Neutrophil (primary cell): Measurements from ENCODE around the gene GNG7.

ENCODE experiments used
- H3K27ac ChIP-seq: fragments of 200-600 bp; sonication (generic); 2 replicates; pipeline ENCODE4 v1.5.1; 2016; ENCODE audit warnings: mild to moderate bottlenecking, moderate library complexity
- H3K27me3 ChIP-seq: fragments of 200-600 bp; sonication (generic); 2 replicates; pipeline ENCODE4 v1.6.0; 2016; ENCODE audit warnings: mild to moderate bottlenecking
- H3K36me3 ChIP-seq: fragments of 200-600 bp; sonication (generic); 2 replicates; pipeline ENCODE4 v1.5.1; 2017
- H3K4me1 ChIP-seq, 2 experiments: fragments of 200-600 bp in 1 of 2; sonication (generic) in 1 of 2; 1 replicate in 1 of 2; 2 replicates in 1 of 2; pipeline versions ENCODE4 v1.5.1 to v1.6.1; 2013 to 2016; ENCODE audit warnings: low read depth in 1 of 2, low read length in 1 of 2, mild to moderate bottlenecking in 1 of 2, moderate library complexity in 1 of 2; ENCODE audit not compliant: control insufficient read depth in 1 of 2, insufficient read depth in 1 of 2
- H3K4me3 ChIP-seq, 2 experiments: fragments of 200-600 bp in 1 of 2; sonication (generic) in 1 of 2; 1 replicate in 1 of 2; 2 replicates in 1 of 2; pipeline ENCODE4 v1.5.1; 2013 to 2016; ENCODE audit warnings: low read depth in 1 of 2, low read length in 1 of 2, mild to moderate bottlenecking in 1 of 2, moderate library complexity in 1 of 2
- H3K9me3 ChIP-seq: fragments of 200-600 bp; sonication (generic); 2 replicates; pipeline ENCODE4 v1.5.1; 2016
- CTCF ChIP-seq: fragments of 200-600 bp; sonication (generic); IDR thresholded peaks from 2 replicates; pipeline ENCODE4 v1.5.1; 2016; ENCODE audit warnings: antibody characterized with exemption

The GNG7 gene

GRCh38 chr19:2636141-2636896, 66.2 kb downstream of the GNG7 start:
- Histone ChIP-seq H3K27ac (peak overlapping the region; percentile 99), H3K4me3 (peak overlapping the region in 1 of 2 experiments; percentile 47), H3K4me1 (peaks cover 68 to 70% of the 10 kb centered on the region in 2 experiments), H3K27me3 (no peaks in the 10 kb centered on the region), H3K9me3 (no peaks in the 10 kb centered on the region), H3K36me3 (no peaks in the 10 kb centered on the region)
- TF ChIP-seq CTCF = no peak

GRCh38 chr19:2634960-2635359, 67.5 kb downstream of the GNG7 start:
- peak overlapping the region; percentile 99 for H3K27ac ChIP-seq
- H3K4me3 ChIP-seq = peak overlapping the region; percentile 33 to 45
- no peaks in the 10 kb centered on the region for H3K36me3 ChIP-seq
- H3K4me1 ChIP-seq = peaks cover 81 to 84% of the 10 kb centered on the region in 2 experiments
- H3K27me3 ChIP-seq = no peaks in the 10 kb centered on the region
- no peaks in the 10 kb centered on the region for H3K9me3 ChIP-seq
- TF ChIP-seq CTCF = no peak

- Histone ChIP-seq H3K9me3 (no peaks in the 10 kb centered on the region), H3K27ac (peak overlapping the region; percentile 99), H3K4me3 (peak overlapping the region; percentile 33 to 45), H3K4me1 (peaks cover 87 to 89% of the 10 kb centered on the region in 2 experiments), H3K36me3 (no peaks in the 10 kb centered on the region), H3K27me3 (no peaks in the 10 kb centered on the region)
- no peak for TF ChIP-seq CTCF
These were observed 68.1 kb downstream of the GNG7 start for GRCh38 chr19:2634228-2634951.

GRCh38 chr19:2633693-2634075, 68.8 kb downstream of the GNG7 start:
- peak overlapping the region; percentile 99 for H3K27ac ChIP-seq
- H3K4me1 ChIP-seq = peaks cover 94% of the 10 kb centered on the region in 2 experiments
- TF ChIP-seq CTCF = no peak
- no peaks in the 10 kb centered on the region for H3K36me3 ChIP-seq
- peak overlapping the region; percentile 33 to 45 for H3K4me3 ChIP-seq
- H3K27me3 ChIP-seq = no peaks in the 10 kb centered on the region
- no peaks in the 10 kb centered on the region for H3K9me3 ChIP-seq

GRCh38 chr19:2631213-2631821, 71.2 kb downstream of the GNG7 start:
- peak overlapping the region in 1 of 2 experiments; percentile 29 for H3K4me3 ChIP-seq
- no peaks in the 10 kb centered on the region for H3K9me3 ChIP-seq
- peak; percentile 45 for TF ChIP-seq CTCF
- H3K36me3 ChIP-seq = no peaks in the 10 kb centered on the region
- H3K27me3 ChIP-seq = no peaks in the 10 kb centered on the region
- H3K4me1 ChIP-seq = peaks cover 99 to 100% of the 10 kb centered on the region in 2 experiments
- peak overlapping the region; percentile 99 for H3K27ac ChIP-seq
